ENCODE results near the gene ZIC4. TPM values are rescaled to one million over a fixed set of nuclear protein-coding genes. Genes with fewer than 3 reads are reported as not detected.

The ZIC4 gene
- total RNA-seq, 1 experiment from 2014 or later, result not detected

DNA sequence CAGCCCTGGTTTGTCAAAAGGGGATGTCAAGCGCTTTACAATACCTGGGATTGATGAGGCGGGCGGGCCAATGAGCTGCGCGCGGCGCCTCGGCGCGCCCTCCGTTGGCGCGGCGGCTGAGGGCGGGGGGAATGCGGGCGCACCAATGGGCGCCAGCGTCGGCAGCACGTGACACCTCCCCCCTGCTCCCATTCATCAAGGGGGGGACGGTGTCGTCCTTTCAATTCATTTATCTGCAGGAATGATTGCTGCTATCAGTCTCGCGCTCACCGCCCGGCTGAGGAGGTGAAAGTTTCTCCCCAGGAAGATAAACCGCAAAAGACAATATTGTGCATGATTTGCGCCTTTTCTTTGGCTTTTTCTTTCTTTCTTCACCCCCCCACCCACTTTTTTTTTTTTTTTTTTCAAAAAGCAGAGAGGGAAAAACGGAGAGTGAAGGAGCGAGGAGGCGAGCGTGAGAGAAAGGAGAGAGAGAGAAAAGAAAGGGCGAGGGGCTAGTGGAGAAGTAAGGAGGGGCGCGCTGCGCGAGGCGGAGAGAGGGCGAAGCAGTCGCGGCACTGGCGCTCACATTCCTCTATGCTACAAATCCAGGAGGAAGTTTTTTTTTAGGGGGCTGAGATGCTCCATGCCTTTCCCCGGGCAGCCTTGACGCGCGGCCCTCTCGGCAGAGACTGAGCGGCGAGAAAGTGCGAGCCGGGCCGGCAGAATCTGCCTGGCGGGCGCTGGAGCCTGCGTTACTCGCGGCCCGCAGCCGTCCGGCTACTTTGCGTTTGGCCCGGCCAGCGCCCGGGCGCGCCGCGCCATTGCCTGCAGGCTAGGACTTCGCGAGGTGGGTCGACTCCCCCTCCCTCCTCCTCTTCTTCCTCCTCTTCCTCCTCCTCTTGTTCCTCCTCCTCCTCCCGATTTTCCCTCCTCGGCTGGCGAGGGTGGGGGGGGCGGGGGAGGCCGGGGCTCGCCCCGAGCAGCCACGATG, 3.1 kb upstream of the ZIC4 start, which contains the start of gene ZIC1:
TSS of gene ZIC1 (plus strand) at position 223 of the 973 bp plus-strand sequence. CDS start at position 971, 748 bp downstream.
- in situ Hi-C loops (cut with HindIII; ENCODE audit: low pct_unique_long_range_greater_than_20kb, low sequenced_read_pairs), result no loop called here

DNA sequence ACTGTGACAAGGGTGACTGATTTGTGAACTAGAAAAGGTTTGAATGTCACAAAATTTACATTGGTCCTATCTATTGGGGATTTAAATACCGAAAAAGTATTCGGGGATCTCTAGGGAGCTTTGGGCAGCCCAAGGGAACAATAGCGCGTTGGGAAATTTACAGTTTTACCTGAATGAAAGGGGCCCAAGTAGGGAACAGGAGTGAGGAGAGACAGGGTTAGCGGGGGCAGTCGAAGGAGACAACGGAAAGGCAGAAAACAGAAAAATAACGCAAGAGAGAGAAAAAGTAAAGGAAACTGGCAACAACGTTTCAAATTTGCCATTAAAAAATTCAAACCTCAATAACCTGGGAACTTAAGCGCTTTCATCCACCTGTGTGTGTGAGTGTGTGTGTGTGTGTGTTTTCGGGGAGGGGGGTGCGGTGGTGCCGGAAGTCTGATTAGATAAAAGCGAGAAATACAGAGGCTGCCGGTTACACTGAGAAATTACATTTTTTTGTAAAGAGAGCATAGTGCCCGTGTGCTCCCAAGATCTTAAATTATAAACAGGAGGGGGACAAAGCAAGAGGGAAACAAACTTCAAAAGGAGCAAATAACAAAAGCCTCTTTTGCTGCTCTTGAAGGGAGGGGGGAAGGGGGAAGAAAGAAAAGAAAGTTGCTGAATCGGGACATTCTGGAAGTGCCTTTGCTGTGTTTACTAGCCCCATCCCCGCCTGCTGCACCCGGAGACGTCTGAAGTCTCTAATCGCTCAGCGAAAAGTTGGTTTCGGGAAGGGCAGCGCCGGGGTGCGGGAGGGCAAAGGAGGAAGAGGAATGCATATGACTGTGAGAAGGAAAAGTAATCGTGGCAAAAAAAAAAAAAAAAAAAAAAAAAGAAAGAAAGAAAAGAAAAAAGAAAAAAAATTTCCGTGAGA, 2.1 kb upstream of the ZIC4 start:
- DNase-seq (ENCODE audit: low read depth), result no peak

More for the DNA sequence above, 3.1 kb upstream of the ZIC4 start, which contains the start of gene ZIC1:
- no peak for DNase-seq (ENCODE audit: low read depth)

DNA sequence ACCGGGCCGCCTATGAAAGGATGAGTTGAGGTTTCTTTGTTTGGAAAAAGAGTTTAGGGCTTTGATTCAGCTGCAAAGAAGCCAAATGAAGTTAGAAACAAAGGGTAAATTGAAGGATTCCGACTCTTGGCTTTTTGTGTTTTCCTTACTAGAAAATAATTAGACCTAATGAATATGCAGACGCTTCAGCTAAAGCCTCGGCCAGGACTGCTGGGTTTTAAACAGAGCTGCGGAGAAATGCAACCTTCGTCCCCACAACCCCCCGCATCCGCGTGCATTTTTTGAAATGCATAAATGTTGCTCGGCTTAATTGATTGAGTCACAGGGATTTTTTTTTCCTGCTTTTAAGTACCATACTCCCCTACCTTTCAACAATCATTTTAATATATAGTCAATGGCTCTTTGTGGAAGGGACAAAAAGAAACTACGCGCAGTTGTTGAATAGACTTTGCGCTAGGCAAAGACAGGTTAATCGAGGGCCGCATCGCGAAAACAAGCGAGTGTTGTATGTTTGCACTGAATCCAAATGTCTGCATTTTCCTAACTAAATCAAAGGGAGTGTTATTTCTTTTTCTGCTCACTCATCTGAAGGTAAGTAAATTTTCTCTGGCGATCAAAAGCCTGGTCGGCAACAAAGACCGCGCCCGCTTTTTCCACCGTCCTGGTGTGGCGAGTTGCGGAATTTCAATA, 1.3 kb upstream of the ZIC4 start:
- in situ Hi-C loops (cut with HindIII; ENCODE audit: low pct_unique_long_range_greater_than_20kb, low sequenced_read_pairs), result no loop called here
- no peak for DNase-seq (ENCODE audit: low read depth)

More for the DNA sequence above, 2.1 kb upstream of the ZIC4 start:
- in situ Hi-C loops (cut with HindIII; ENCODE audit: low pct_unique_long_range_greater_than_20kb, low sequenced_read_pairs), result no loop called here

DNA sequence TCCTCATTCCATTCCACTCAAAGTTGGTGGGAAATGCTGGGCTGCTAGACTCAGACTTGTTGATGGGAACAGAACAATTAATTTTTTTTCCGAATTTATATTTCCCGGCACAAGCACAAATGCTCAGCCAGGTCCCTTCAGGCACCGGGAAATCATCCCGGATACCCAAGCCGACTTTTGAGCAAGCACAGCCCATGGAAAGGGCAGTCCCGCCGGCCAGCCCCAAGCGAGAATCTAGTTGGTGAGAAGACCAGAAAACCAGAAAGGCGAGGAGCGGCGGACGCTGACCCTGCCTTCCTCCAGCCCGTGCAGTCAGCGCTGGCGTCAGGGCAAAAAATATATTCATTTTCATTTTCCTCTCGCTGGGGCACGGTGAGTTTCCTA, 763 bp upstream of the ZIC4 start:
- DNase-seq (ENCODE audit: low read depth), result no peak
- in situ Hi-C loops (cut with HindIII; ENCODE audit: low pct_unique_long_range_greater_than_20kb, low sequenced_read_pairs), result no loop called here

DNA sequence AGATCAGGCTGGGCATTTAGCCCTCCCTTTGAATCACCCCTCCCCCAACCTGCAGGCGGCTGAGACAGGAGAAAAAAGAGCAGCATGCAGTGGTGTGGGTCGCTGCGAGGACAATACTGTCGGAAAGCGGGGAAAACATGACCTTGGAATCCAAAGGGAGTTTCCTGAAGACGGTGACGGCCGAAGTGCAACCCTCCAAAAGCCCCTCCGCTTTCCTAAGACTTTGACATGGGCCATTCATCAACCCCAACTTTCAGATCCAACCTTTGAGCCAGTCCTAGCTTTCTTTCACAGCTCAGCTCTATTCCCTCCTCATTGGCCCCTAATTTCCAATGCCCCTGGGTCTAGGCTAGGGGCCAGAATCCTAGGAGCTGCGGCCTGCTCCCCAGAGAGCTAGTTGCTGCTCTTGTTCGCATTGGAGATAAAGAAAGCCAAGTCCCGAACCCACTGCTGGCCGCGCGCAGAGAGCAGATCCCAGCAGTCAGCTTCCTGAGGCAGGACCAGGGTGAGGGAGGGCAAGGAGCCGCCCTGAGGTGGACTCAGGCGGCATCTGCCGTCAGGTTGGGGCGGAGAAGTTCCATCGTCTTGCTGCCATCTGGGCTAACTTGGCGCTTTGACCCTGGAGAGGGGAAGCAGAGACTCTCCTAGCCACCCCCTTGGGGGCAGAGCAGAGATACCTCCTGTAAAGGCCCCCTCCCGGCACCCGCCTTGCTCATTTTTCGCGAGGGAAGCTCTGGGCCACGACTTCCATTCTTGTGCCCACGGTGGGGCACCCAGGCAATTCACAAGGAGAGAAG, 914 bp downstream of the ZIC4 start:
- DNase-seq (ENCODE audit: low read depth), result no peak
- in situ Hi-C loops (cut with HindIII; ENCODE audit: low pct_unique_long_range_greater_than_20kb, low sequenced_read_pairs), result no loop called here

DNA sequence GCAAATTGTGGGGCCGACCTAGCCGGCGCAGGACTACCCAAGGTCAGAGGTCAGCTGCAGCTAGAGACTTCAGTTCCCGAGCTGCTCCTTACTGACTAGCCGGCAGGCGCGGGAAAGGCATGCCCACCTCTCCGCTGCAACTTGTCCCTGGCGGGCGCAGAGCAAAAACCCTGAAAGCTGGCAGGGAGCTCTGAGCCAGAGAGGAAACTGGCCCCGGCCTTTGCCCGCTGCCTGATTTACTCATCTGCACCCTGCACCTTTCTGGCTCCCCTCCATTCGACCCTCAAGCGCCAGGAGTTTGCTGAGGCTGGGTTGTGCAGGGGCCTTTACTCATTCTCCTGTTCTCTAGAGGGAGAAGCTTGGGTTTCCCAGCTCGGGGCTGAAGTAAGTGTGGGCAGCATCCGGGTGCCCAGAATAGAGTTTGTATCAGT, 1.5 kb downstream of the ZIC4 start:
- no peak for DNase-seq (ENCODE audit: low read depth)
- in situ Hi-C loops (cut with HindIII; ENCODE audit: low pct_unique_long_range_greater_than_20kb, low sequenced_read_pairs), result no loop called here

DNA sequence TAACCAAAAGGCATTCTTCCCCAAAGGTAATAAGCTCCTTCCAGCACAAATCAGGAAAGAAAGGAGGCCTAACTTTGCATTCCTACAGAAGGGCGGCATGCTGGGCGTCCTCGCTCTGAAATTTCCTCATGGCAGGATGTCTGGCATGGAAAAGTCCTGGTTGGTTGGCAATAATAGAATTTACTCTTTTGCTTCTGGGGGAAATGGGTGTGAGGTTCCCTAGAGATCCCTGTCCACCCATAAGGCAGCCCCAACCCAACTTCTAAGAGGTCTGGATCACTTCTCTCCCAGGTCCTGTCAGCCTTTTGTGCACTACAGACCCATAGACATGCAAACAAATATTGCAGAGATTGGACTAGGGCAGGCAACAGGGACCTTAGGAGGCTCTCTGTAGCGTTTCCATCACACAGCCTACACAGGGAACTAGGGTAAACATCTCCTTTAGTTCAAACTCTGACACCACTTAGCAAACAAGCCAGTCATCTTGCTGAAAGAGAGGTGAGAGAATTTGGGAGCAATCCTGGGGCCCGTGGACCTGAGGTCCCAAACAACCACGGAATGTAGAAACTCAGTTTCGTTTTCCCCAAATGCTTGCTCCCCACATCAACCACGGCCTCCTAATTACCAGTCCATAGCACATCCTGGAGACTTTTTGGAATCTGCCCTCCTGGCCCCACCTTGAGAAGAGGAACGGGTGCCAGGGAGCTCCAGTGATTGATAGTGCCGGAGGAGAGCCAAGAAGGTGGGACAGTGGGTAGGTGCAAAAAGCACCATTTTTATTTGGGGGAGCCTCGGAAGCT, 2.1 kb downstream of the ZIC4 start:
- DNase-seq (ENCODE audit: low read depth), result no peak
- in situ Hi-C loops (cut with HindIII; ENCODE audit: low pct_unique_long_range_greater_than_20kb, low sequenced_read_pairs), result no loop called here

DNA sequence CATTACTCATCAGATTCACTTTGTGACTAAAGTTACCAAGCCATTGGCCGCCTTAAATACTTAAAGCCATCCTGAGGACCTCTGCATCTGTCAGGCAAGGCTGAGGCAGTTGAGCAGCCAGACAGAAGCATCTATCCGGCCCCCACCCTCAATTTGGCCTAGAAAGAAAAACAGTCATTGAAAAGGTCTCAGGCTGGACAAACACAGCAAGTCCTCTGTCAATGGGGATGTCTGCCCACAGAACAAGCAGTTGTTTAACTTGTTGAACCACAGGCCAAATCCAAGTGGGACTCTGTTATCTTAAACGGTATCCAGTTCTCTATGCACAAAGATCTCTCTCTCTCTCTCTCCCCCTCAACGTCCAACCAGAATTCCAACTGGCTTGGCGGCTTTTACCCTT, 2.8 kb downstream of the ZIC4 start:
- in situ Hi-C loops (cut with HindIII; ENCODE audit: low pct_unique_long_range_greater_than_20kb, low sequenced_read_pairs), result no loop called here

DNA sequence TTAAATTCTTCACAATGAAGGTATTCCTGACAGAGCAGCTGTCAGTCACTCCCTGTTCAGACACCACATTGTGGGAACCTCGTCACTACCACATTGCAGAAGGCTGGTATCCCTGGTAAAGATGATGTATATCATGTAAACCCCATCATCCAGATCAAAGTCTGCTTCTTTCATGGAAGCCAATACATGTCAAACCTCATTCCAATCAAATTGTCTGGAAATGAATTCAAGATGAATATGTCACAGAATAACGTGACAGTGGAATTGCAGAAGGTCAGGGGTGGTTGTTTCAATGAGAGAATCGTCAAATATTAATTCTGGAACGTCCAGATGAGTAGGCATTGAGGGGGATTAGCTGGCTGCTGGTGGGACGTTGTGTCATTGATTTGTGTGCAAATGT, 4.2 kb downstream of the ZIC4 start:
- no peak for DNase-seq (ENCODE audit: low read depth)

More for the DNA sequence above, 2.8 kb downstream of the ZIC4 start:
- DNase-seq (ENCODE audit: low read depth), result no peak

DNA sequence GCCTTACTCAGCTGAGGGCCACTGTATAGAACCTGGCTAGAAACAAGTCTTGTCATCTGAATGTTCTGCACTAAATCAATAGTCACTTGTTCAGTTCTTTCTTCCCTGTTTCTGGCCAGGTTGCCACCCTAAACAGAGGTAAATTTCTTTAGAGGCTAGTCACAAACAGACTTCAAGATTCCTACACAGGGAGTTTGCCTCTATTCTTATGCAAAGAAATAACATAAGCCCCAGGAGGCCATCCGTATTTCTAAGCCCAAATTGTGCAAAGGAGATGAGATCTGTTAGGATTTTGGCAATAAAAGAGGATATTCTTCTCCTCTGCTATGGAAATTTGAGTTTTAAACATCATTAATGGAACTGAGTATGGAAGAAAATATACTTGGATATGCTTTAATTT, 4.9 kb downstream of the ZIC4 start:
- in situ Hi-C loops (cut with HindIII; ENCODE audit: low pct_unique_long_range_greater_than_20kb, low sequenced_read_pairs), result no loop called here
- DNase-seq (ENCODE audit: low read depth), result no peak

More for the DNA sequence above, 4.2 kb downstream of the ZIC4 start:
- in situ Hi-C loops (cut with HindIII; ENCODE audit: low pct_unique_long_range_greater_than_20kb, low sequenced_read_pairs), result no loop called here

DNA sequence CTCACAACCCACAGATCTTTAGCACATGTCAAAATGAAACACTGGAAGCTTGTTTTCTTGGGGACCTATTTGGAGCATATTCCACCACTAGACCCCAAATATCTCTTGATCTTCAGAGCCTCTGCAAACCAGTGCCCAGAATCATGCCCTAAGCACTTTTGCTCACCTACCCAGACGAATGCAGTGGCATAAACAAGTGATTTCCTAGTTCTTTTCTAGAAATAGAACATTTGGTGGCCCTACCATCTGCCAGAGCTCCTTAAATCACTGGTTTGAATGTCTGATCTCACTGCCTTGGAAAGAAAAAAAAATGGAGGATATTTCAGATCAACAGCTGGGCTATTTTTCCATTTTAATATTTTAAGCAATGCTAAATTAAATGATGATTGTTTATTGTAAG, 5.3 kb downstream of the ZIC4 start:
- no peak for DNase-seq (ENCODE audit: low read depth)
- in situ Hi-C loops (cut with HindIII; ENCODE audit: low pct_unique_long_range_greater_than_20kb, low sequenced_read_pairs), result no loop called here

DNA sequence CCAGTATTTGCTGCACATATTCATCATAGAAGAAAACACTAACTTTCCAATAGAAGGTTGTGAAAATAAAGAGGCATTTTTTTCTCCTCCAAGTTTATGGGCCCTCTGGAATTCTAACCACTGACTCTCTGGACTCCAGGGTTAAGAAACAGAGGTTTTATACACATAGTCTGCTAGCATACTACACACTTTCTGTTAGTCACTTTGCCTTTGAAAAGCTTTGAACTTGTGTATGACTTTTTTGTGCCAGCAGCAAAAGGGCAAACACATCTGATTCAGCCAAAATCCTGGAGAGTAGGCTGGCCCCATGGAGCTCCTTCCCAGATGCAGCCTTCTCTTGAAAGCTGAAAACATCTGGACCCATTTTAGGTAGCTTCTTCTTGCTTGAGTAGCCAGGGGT, 6.2 kb downstream of the ZIC4 start:
- in situ Hi-C loops (cut with HindIII; ENCODE audit: low pct_unique_long_range_greater_than_20kb, low sequenced_read_pairs), result no loop called here

DNA sequence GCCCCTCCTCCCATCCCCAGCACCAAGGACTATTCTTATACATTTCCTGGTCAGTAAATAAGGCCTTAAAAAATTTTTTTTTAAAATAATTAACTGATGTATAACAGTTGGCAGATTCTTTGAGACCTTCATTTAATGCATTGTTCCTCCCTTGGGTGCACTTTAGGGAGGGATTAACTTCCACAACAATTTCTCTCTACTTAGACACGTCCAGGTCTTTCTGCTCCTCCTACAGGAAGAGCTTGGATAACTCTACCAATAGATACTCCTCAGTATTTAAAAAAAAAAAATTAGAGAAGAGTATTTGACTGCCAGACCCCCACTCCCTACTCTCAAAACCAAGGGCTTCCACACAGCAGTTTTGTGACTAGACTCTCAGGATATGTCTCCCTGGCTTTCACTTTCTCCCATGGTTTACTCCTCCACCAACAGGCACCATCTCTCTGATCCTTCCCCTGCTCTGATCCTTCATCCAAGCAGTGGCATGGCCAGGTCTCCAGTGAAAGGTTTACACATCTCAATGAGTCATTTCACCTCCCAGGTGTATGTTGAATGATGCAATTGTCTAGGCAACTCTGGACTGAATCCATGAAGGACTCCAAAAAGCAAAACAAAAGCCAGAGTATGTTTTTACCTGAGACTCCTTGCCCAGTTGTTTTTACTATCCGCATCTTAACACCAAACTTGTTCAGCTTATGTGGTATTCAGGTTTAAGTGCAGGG, 7.4 kb downstream of the ZIC4 start:
- in situ Hi-C loops (cut with HindIII; ENCODE audit: low pct_unique_long_range_greater_than_20kb, low sequenced_read_pairs), result no loop called here
- no peak for DNase-seq (ENCODE audit: low read depth)

More for the DNA sequence above, 6.2 kb downstream of the ZIC4 start:
- DNase-seq (ENCODE audit: low read depth), result no peak

DNA sequence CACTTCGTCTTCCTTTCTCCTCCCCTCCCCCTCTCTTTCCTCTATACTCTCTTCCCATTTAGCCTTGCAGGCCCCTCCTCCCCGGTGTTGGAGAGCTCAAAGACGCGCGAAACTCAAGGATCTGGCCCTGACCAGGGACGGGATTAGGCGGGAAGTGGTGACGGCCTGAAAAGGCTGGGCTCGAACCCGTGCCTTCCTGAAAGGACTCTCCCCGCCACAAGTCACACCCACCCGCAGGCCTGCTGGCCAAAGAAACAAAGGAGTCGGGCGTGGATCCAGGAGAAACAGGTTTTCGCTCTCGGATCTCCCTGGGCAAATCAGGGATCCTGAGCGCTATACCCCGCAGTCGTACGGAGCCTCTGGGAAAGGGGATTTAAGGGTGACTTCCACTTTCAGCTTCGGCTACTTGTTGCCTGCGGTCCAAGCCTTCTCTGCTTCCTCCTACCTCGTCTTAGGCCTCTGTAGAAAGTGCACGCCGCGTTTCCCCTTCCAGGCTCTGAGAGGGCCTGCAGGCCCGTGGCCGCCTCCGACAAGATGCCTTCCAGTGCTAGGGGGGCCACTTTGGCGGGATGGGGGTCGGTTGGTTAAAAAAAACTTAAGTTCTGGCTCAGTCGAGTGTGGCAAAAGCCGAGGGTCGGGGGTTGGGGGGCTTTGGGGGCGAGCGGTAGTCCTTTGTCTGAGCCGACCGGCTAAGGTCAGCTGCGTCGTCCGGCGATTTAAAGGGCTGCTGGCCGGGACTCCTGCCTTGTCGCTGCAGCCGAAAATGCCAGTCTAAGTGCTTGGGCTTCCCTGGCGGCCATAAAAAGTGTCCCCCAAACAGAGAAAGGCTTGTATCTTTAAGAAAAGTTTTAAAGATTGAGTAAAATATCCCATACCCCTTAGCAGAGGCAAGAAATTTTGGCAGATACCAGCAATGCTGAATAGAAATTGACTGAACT, 8.2 kb downstream of the ZIC4 start:
- in situ Hi-C loops (cut with HindIII; ENCODE audit: low pct_unique_long_range_greater_than_20kb, low sequenced_read_pairs), result no loop called here
- no peak for DNase-seq (ENCODE audit: low read depth)

DNA sequence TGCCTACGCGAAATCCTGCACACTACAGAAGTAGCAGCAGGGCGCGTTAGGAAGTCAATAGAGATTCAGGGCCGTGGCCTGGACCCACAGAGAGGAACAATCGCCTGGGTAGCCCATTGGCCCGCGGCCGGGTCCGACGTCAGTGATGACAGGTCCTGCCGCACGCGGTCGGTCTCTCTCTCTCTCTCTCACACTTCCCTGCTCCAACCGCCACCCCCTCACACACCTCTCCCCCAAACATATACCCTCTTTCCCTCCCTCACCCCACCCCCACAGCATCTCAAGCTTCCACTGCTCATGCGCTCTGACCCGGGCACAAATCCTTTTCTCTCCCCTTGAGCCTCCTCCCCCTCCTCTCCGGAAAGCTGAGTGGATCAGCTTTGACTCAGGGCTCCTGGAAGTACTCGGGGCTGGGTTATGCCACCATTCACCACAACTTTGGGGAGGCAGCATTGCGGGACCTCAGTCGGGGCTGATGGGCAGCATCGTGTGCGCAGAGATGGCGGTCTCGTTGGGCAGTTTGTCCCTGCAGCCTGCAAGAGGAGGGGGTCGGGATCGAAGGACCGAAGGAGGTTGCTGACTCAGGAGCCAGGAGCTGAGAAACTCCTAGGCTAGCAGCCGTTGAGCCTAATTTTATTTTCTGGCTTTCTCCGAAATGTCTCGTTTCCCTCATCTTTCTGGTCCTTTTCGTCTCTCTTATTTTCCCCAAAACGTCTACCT, 9.0 kb downstream of the ZIC4 start:
- in situ Hi-C loops (cut with HindIII; ENCODE audit: low pct_unique_long_range_greater_than_20kb, low sequenced_read_pairs), result no loop called here
- DNase-seq (ENCODE audit: low read depth), result no peak

Measured in Caki2 (cell line).